HepG2 (cell line): Measurements from ENCODE around the gene CPNE2. TPM values are rescaled to one million over a fixed set of nuclear protein-coding genes. Genes with fewer than 3 reads are reported as not detected.

ENCODE experiments used
- ATAC-seq: fragments of 200-7000 bp; cut with Tn5 transposase; 3 replicates; pipeline ENCODE4 v1.9.1; 2020; ENCODE audit warnings: mild to moderate bottlenecking, moderate library complexity
- BruUV-seq: library from RNA; stranded (reverse); fragments of 400-500 nt; replicated peaks from 2 replicates; lab custom pipeline; 2021; lab: Mats Ljungman, UMichigan
- CTCF ChIA-PET: fragments of 300-600 bp; formaldehyde crosslinking; extraction: SDS; loops from one replicate; lab custom pipeline; 2021; ENCODE audit warnings: low total read pairs, inconsistent platforms, low intra/inter-chr PET ratio; lab: Yijun Ruan, JAX
- POLR2A ChIA-PET: fragments of 350-600 bp; sonication (Branson Sonifier 250); formaldehyde crosslinking; loops from one replicate; lab custom pipeline; 2020; ENCODE audit warnings: antibody characterized with exemption, inconsistent platforms; lab: Yijun Ruan, JAX
- DNase-seq: peaks from one replicate; pipeline ENCODE4 v3.0.0-alpha.2; 2015; ENCODE audit warnings: low spot score
- FAIRE-seq: peaks from 3 replicates; lab custom pipeline; 2011; peaks lifted over from hg19 to GRCh38; lab: Jason Lieb, UNC
- H2AFZ ChIP-seq: one replicate; pipeline ENCODE4 v1.6.1; 2011; ENCODE audit warnings: low read length, inconsistent platforms
- H3K27ac ChIP-seq: fragments of 300-600 bp; 3 replicates; pipeline ENCODE4 v1.8.0; 2011; ENCODE audit warnings: mixed run types, mild to moderate bottlenecking, mixed read lengths, low read length, inconsistent platforms; ENCODE audit not compliant: insufficient read depth; ENCODE audit errors: extremely low read length
- H3K27me3 ChIP-seq, 2 experiments: fragments of 200-600 bp in 1 of 2; 2 replicates in 1 of 2; 3 replicates in 1 of 2; pipeline versions ENCODE4 v1.6.0 to v1.8.0; 2011; ENCODE audit warnings: low read length in 2 of 2, mild to moderate bottlenecking in 2 of 2, moderate library complexity in 2 of 2, inconsistent platforms in 1 of 2; ENCODE audit not compliant: insufficient read depth in 2 of 2, control insufficient read depth in 1 of 2
- H3K36me3 ChIP-seq, 2 experiments: fragments of 200-600 bp in 1 of 2; replicated peaks in 1 of 2; 2 replicates in 1 of 2; 3 replicates in 1 of 2; pipeline versions ENCODE4 v1.5.1 to v1.8.0; 2011; ENCODE audit warnings: low read length in 2 of 2, inconsistent platforms in 1 of 2; ENCODE audit not compliant: insufficient read depth in 2 of 2, control insufficient read depth in 1 of 2
- H3K4me1 ChIP-seq: 2 replicates; pipeline ENCODE4 v1.5.1; 2012; ENCODE audit warnings: low read length, inconsistent platforms; ENCODE audit not compliant: insufficient read depth
- H3K4me2 ChIP-seq: 2 replicates; pipeline ENCODE4 v1.6.0; 2011; ENCODE audit warnings: low read depth, low read length, inconsistent platforms
- H3K4me3 ChIP-seq, 3 experiments: fragments of 200-600 bp in 1 of 3; sonication (generic), shearing (Covaris generic) in 1 of 3; replicated peaks in 1 of 3; 2 replicates each; pipeline ENCODE4 v1.5.1; 2011 to 2016; ENCODE audit warnings: low read length in 3 of 3, inconsistent platforms in 2 of 3, low read depth in 2 of 3, mild to moderate bottlenecking in 2 of 3, control low read depth in 1 of 3, mixed read lengths in 1 of 3; ENCODE audit not compliant: insufficient read depth in 1 of 3
- H3K79me2 ChIP-seq: one replicate; pipeline ENCODE4 v1.6.1; 2011; ENCODE audit warnings: low read length, inconsistent platforms; ENCODE audit not compliant: insufficient read depth
- H3K9ac ChIP-seq: 2 replicates; pipeline ENCODE4 v1.6.0; 2011; ENCODE audit warnings: mild to moderate bottlenecking, low read depth, low read length, inconsistent platforms; ENCODE audit not compliant: insufficient read depth
- H3K9me3 ChIP-seq: 2 replicates; pipeline ENCODE4 v1.5.1; 2012; ENCODE audit warnings: mild to moderate bottlenecking, low read length
- H4K20me1 ChIP-seq: 2 replicates; pipeline ENCODE4 v1.6.0; 2011; ENCODE audit warnings: inconsistent platforms, mild to moderate bottlenecking, low read length, moderate library complexity; ENCODE audit not compliant: insufficient read depth
- FOXK2 ChIP-seq: fragments of 450-650 bp; IDR thresholded peaks from 2 replicates; pipeline ENCODE4 v1.6.1; 2016
- LCORL ChIP-seq, 2 experiments: fragments of 450-650 bp in 1 of 2; sonication (generic) in 1 of 2; formaldehyde crosslinking in 1 of 2; IDR thresholded peaks; 2 replicates each; pipeline versions ENCODE4 v1.5.0 to v1.6.1; 2017 to 2020; ENCODE audit warnings: antibody characterized with exemption in 1 of 2, missing genetic modification reagents in 1 of 2
- MBNL3 ChIP-seq: fragments of 250-450 bp; sonication (Bioruptor Pico); conservative IDR thresholded peaks from 2 replicates; pipeline ENCODE4 v1.8.0; 2022; ENCODE audit warnings: mild to moderate bottlenecking, inconsistent platforms
- PRDM10 ChIP-seq: sonication (generic); formaldehyde crosslinking; IDR thresholded peaks from 2 replicates; pipeline ENCODE4 v1.4.0; 2020; ENCODE audit warnings: low read depth, missing genetic modification reagents
- PRPF4 ChIP-seq: fragments of 200-400 bp; formaldehyde crosslinking; IDR thresholded peaks from 2 replicates; pipeline ENCODE4 v1.6.1; 2016; ENCODE audit warnings: low read length, low read depth; ENCODE audit not compliant: poor library complexity, severe bottlenecking
- RARA ChIP-seq: IDR thresholded peaks from 2 replicates; pipeline ENCODE4 v1.6.1; 2016; ENCODE audit warnings: missing genetic modification reagents, missing compliant biosample characterization
- ZBED4 ChIP-seq: sonication (generic); formaldehyde crosslinking; IDR thresholded peaks from 2 replicates; pipeline ENCODE4 v1.4.0; 2020; ENCODE audit warnings: missing genetic modification reagents, borderline replicate concordance
- ZNF510 ChIP-seq: sonication (generic); formaldehyde crosslinking; IDR thresholded peaks from 2 replicates; pipeline ENCODE4 v1.4.0; 2020; ENCODE audit warnings: low read depth, mild to moderate bottlenecking, missing genetic modification reagents
- WGBS: methylation state at CpG from one replicate; pipeline ENCODE4 v1.1.6; 2017; ENCODE audit warnings: low lambda C conversion rate; 5-methylcytosine and 5-hydroxymethylcytosine counted together
- in situ Hi-C: cut with HindIII; loops from 2 replicates; pipeline ENCODE4 v1.10.0; 2017; ENCODE audit warnings: low pct_unique_long_range_greater_than_20kb; ENCODE audit not compliant: extremely low pct_ligation_motif_present
- intact Hi-C: fragments of 100-400 bp; cut with micrococcal nuclease; formaldehyde crosslinking; loops from one replicate; pipeline ENCODE4 v1.10.0; 2022; ENCODE audit not compliant: unreplicated experiment
- polyA plus RNA-seq, 8 experiments: library from polyadenylated mRNA; depleted of rRNA in 3 of 8; stranded (reverse) in 7 of 8; unstranded in 1 of 8; fragments of >200 nt; fragmentation: Illumina TruSeq in 4 of 8; extraction: Trizol in 4 of 8; gene quantifications; 2 replicates each; pipeline versions ENCODE4 v1.2.1 to v1.2.3, GENCODE V29; 2011 to 2016; ENCODE audit warnings: low read depth in 4 of 8, missing spikeins in 1 of 8, mixed read lengths in 1 of 8; ENCODE audit not compliant: insufficient read depth in 1 of 8
- total RNA-seq, 5 experiments: library from RNA; depleted of rRNA; stranded (reverse); fragments of >200 nt; fragmentation: Illumina TruSeq; extraction: Trizol; gene quantifications; 2 replicates each; pipeline ENCODE4 v1.2.3, GENCODE V29; 2016; ENCODE audit warnings: low read depth in 1 of 5
- TF ChIP-seq, protein P1 (sequence below): sonication (generic); formaldehyde crosslinking; IDR thresholded peaks from 2 replicates; pipeline ENCODE4 v1.4.0; 2020; ENCODE audit warnings: mild to moderate bottlenecking, missing genetic modification reagents

The CPNE2 gene
- total and polyA plus RNA-seq, 2 of the 13 experiments (the other 11 are each of a cell fraction or from before 2014, with no cell fraction given), result 10.6 to 23.3 TPM

DNA sequence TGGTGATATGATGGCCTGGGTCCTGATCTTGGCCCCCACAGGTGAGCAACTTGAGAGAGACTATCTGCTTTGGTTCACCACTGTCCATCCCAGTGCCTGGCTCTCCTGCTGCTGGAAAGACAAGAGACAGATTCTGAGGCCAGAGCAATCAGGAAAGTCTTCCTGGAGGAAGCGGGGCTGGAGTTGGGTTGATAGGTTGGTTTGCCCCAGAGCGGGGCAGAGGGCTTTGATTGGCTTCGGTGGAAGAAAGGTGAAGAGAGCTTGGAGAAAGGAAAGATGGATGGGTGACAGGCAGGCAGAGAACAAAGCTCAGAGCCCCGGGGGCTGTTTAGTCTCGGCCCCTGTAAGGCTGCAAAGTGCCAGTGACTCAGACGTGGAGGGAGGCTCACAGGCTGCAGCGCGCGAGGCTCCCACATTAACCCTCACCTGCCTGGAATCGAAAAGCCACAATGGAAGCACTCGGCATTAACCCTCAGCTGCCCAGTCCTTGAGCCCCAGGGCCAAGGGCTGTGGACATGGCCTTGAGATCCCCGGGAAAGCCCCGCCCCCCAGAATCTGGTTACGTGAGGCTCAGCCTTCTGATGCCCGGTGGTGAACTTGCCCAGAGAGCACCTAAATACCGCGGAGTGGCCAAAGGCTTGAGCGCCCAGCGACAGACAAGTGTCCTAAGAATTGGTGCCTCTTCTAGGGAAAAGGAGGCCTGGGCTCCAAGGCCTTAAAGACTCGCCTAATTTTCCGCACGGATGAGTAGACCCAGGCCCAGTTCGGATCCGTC lies 996 bp upstream of the CPNE2 start (continued):
- TF ChIP-seq ZNF510 (CRISPR knock-in tag) (no peak), RARA (CRISPR knock-in tag) (0 out of 2 replicates have a peak, but pooled peaks have one; percentile 15), MBNL3 (CRISPR knock-in tag) (no peak)

DNA sequence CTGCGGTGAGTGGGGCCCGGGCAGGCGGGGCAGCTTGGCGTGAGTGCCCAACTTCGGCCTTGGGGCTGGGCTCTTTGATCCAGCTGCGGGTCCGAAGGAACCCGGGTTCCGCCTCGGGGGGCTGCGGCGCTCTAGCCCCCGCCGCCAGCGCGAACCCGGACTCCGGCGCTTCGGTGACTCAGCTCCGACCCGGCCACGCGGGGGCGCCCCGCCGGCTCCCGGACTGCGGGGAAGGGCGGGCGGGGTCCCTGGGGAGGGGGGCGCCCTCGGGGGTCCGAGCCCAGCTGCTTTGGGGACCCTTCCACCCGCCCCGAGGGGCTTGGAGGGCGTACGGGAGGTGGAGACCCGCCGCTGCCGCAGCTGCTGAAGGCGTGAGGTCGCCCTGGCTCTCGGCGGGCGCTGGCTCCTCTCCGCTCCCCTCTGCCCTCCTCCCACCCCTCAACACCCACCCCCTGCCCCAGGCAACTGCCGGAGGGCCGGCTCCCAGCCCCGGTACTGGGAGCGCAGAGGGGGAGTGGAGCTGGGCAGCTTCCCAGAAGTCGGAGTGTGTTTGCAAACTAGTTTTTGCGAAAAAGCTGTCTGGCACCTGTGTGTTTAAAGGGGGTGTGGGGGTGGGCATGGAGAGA lies 516 bp downstream of the CPNE2 start:
- H3K9ac ChIP-seq, result peak overlapping the region; percentile 61
- peak overlapping the region; percentile 59 to 84 (median 83) for H3K4me3 ChIP-seq
- H3K4me2 ChIP-seq, result peak overlapping the region; percentile 77
- no TSS peak for BruUV-seq
- peaks cover 1 to 22% of the 10 kb centered on the region in 2 experiments; a peak in 4 of 5 replicates for H3K27me3 ChIP-seq
- no peaks in the 10 kb centered on the region for H3K36me3 ChIP-seq
- intact Hi-C loops, result loop anchor here (1.0 to 2.0 kb wide), 2 partner anchors 76 to 206 kb away; no protein-coding TSS in a partner anchor
- no peak overlapping the region for H3K27ac ChIP-seq
- ATAC-seq (peak; percentile 51), FAIRE-seq (no peak), DNase-seq (no peak)
- no peak overlapping the region for H2AFZ ChIP-seq
- ChIA-PET CTCF (interaction anchor here (1.4 kb wide), 1 partner anchor 75 kb away, joined by 4 read pairs; no protein-coding TSS in a partner anchor), POLR2A (interaction anchor here (1.0 to 3.3 kb wide), 3 partner anchors 93 to 160 kb away, joined by 4 to 20 read pairs (median 5); partner anchors contain the start of genes ARL2BP, PSME3IP1 and RSPRY1)
- no peaks in the 10 kb centered on the region for H3K9me3 ChIP-seq
- in situ Hi-C loops, result loop anchor here (5.0 kb wide), 1 partner anchor 74 kb away; no protein-coding TSS in a partner anchor
- H3K79me2 ChIP-seq, result no peaks in the 10 kb centered on the region
- peaks cover 23% of the 10 kb centered on the region for H3K4me1 ChIP-seq
- no peaks in the 10 kb centered on the region for H4K20me1 ChIP-seq
- 0% methylated on average over 6 of the region's 53 CpGs for WGBS
- TF ChIP-seq PRPF4, result no peak
- TF ChIP-seq LCORL (IDR thresholded peaks at IDR 0.05), result no peak
- TF ChIP-seq LCORL (CRISPR knock-in tag; IDR thresholded peaks at IDR 0.05), result 0 out of 2 replicates have a peak, but pooled peaks have one; percentile 23
- TF ChIP-seq PRDM10 (CRISPR knock-in tag), result no peak
- TF ChIP-seq FOXK2, result no peak
- peak; percentile 43; the same call in 1 of the 2 replicates for TF ChIP-seq ZBED4
- TF ChIP-seq, protein P1, sequence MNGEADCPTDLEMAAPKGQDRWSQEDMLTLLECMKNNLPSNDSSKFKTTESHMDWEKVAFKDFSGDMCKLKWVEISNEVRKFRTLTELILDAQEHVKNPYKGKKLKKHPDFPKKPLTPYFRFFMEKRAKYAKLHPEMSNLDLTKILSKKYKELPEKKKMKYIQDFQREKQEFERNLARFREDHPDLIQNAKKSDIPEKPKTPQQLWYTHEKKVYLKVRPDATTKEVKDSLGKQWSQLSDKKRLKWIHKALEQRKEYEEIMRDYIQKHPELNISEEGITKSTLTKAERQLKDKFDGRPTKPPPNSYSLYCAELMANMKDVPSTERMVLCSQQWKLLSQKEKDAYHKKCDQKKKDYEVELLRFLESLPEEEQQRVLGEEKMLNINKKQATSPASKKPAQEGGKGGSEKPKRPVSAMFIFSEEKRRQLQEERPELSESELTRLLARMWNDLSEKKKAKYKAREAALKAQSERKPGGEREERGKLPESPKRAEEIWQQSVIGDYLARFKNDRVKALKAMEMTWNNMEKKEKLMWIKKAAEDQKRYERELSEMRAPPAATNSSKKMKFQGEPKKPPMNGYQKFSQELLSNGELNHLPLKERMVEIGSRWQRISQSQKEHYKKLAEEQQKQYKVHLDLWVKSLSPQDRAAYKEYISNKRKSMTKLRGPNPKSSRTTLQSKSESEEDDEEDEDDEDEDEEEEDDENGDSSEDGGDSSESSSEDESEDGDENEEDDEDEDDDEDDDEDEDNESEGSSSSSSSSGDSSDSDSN (CRISPR knock-in tag), result no peak; the same call in 1 of the 2 replicates
